Choroid plexus epithelial cell (primary cell): ENCODE data around the gene DNAH1.

Experiments
- DNase-seq: peaks from one replicate; pipeline ENCODE4 v3.0.0-alpha.2; 2010; ENCODE audit warnings: low read depth
- H3K4me3 ChIP-seq: 2 replicates; pipeline ENCODE4 v1.5.1; 2011; ENCODE audit warnings: low read depth, mild to moderate bottlenecking, control low read depth, low read length, moderate library complexity
- CTCF ChIP-seq: conservative IDR thresholded peaks from 2 replicates; pipeline ENCODE4 v1.5.1; 2011; ENCODE audit warnings: low read depth, mild to moderate bottlenecking, control low read depth, inconsistent platforms, low read length, moderate library complexity

DNAH1 gene

GRCh38 chr3:52440249-52440551, 124.1 kb downstream of the DNAH1 start:
- no peak overlapping the region for H3K4me3 ChIP-seq
- no peak for DNase-seq
- no peak for TF ChIP-seq CTCF

- no peak for DNase-seq
- TF ChIP-seq CTCF: no peak
- H3K4me3 ChIP-seq: no peak overlapping the region
These were observed 124.6 kb downstream of the DNAH1 start for GRCh38 chr3:52440671-52441070.

- no peak for DNase-seq
- H3K4me3 ChIP-seq: no peak overlapping the region
- TF ChIP-seq CTCF: no peak
These were observed 125.1 kb downstream of the DNAH1 start for GRCh38 chr3:52441091-52441771.

DNA sequence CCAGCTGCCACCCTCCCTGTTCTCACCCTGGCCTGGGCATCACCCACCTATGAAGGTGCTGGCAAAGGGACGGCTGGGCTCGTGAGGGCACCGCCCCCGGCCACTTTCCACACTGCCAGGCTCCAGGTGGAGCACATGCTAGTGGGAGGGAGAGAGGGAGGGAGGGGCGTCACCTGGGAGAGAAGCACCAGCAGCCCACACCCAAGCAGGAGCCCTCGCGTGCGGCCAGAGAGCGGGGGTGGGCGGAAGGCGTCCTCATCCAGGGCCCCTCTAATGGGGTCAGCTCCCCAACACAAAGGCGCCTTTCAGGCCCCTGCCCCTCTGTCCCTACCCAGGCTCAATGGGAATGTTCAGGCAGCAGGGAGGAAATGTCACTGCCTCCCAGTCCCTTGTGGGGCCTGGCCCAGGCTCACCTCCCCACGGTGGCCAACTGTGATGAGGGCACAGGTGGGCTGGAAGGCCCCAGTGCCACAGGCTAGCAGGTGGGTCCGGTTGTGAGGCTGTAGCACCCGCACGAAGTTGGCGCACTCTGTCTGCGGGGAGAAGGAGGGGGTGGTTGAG, 125.7 kb downstream of the DNAH1 start:
- H3K4me3 ChIP-seq: no peak overlapping the region
- no peak for TF ChIP-seq CTCF
- no peak for DNase-seq

DNA sequence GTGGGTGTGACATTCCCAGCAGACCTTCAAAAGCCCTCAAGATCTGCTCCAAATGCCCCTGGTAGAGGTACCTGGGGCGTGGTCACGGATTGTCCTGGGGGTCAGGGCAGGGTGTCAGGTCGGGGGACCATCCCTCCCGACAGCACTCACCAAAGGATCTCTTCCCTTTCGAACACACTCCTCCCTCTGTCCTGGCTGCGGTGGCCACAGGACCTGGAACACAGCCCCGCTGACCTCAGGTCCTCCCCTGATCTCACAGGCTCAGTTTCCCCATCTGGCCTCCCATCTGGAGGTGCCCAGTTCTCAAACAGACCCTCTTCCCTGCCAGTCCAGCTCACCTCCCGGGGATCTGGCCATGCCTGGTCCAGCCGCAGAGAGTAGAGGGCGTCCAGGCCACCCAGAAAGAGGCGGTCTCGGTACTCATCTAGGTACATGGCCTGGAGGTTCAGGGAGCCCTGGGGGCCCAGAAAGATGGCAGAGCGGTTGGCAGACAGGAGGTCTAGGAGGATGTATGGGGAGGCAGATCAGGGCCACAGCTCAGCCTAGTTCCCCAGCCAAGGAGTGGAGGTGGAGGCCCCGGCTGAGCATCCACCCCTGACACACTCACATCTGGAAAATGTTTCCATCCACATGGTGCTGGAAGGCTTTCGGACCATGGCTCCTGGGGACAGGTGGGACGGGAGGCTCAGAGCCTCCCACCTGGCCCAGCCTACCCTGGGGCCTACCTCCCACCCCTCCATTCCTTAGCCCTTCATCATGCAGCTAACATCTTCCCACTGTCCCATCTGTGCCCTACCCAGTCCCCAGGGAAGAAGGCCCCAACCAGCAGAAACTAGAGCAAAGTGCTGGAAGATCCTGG, 126.5 kb downstream of the DNAH1 start:
- no peak for DNase-seq
- no peak overlapping the region for H3K4me3 ChIP-seq
- TF ChIP-seq CTCF: no peak

GRCh38 chr3:52443268-52443610, 127.1 kb downstream of the DNAH1 start:
- DNase-seq: no peak
- TF ChIP-seq CTCF: no peak
- H3K4me3 ChIP-seq: no peak overlapping the region
